Measurements from ENCODE around the gene PALD1. TPM values are rescaled to one million over a fixed set of nuclear protein-coding genes. Genes with fewer than 3 reads are reported as not detected.
A peak's percentile ranks its signal among the peaks of the same experiment; 100 is the strongest.
"Not testable (repeated sequence)": the region's sequence is repeated elsewhere in the genome, so short reads cannot be mapped to it uniquely, and the experiment has no call there.

Gene PALD1
- total RNA-seq, 1 donor from 2014 or later = 8.6 TPM

- DNase-seq = no peak
Measured at GRCh38 chr10:70571636-70572439, 93.3 kb downstream of the PALD1 start.

GRCh38 chr10:70573599-70574506 is 95.3 kb downstream of the PALD1 start:
- DNase-seq = no peak

- DNase-seq = no peak
Measured at GRCh38 chr10:70575486-70575873, 96.9 kb downstream of the PALD1 start.

DNA sequence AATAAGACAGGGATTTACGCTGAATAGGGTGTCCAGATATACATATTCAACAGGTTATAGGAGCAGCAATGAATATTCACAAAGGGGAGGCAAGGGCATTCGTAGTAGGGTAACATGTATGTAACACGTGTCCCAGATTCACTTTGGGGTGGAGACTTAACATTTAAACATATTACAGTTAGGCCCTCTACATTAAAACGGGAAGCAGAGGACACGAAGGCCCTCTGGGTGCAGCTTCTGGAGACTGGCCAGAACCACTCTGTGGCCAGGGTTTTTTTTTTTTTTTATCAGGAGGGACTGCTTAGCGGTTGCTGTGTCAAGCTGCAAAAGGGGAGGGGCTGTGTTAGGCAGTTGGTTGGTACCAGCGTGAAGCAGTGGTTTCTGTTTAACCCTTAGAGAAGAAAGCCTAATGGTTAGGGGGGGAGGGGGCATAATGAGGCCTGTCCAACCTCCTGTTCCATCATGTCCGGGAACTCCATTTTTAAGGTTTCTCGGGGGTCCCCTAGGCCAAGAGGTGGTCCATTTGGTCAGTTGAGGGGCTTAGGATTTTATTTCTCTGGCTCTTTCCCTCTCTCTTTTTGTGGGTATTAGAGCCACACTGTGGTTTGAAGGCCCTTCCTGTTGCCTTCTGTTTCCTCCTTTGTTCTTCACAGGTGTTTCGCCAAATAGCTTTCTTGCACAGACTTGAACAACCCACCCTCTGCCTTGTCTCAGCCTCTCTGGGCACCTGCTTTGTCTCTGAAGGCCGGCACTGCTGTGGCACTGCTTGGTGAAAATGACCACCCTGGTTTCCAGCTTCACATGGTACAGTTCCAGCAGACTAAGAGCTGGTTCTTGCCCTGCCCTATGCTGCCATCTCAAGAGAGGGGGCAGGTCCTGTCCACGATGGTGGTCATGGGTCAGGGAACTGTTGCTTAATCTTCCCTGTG is 97.6 kb downstream of the PALD1 start:
- DNase-seq = no peak

- DNase-seq = no peak
Measured at GRCh38 chr10:70576803-70577517, 98.4 kb downstream of the PALD1 start.

GRCh38 chr10:70578371-70578947 is 99.9 kb downstream of the PALD1 start:
- no peak for DNase-seq

DNA sequence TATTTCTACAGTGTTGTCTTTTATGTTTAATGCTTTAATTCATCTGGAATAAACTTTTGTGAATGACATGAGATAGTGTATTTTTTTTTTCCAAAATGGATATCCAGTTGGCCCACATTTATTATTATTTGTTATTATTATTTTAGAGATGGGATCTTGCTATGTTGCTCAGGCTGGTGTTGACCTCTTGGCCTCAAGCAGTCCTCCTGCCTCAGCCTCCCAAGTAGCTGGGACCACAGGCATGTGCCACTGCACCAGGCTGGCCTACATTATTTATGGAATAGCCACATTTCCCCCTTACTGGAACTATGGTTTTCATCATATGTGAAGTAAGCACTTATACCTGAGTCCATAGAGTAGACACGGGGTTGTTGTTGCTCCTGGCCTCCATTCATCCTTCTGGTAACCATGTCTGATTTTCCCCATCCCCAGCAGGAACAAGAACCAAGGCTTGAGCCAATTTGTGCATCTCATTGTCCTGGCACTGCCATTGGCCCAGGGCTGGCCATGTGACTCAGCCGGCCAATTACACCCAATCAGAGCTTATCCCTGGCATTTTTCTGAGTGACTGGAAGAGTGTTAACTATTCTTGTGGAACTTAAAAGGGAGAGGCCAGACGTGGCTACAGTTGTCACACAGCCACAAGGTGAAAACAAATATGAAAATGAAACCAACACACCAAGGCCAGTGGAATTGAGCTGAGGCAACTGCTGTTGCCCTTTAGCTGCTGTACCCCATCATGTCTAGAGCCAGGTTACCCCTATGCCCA is 100.9 kb downstream of the PALD1 start:
- no peak for DNase-seq

- DNase-seq = not testable (repeated sequence)
Measured at GRCh38 chr10:70581176-70581575, 102.6 kb downstream of the PALD1 start.

- no peak for DNase-seq
Measured at GRCh38 chr10:70582793-70583668, 104.5 kb downstream of the PALD1 start.

DNA sequence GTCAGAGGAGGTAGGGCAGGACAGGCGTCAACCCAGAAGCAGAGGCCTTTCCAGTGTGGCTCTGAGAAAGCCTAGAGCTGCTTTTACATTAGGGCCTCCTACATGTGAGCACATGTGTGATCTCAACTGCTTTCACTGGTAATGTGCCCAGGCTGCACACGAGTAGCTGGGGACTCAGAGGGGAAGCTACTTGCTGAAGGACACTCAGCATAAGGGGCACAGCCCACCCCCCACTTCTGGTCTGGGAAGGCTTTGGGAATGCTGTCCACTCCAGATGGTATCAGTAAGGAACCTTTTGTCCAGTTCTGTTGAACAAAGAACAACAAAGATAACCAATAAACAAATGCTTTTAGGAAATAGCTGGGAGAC is 105.1 kb downstream of the PALD1 start:
- DNase-seq = no peak

GRCh38 chr10:70584366-70584765 is 105.8 kb downstream of the PALD1 start:
- no peak for DNase-seq

DNA sequence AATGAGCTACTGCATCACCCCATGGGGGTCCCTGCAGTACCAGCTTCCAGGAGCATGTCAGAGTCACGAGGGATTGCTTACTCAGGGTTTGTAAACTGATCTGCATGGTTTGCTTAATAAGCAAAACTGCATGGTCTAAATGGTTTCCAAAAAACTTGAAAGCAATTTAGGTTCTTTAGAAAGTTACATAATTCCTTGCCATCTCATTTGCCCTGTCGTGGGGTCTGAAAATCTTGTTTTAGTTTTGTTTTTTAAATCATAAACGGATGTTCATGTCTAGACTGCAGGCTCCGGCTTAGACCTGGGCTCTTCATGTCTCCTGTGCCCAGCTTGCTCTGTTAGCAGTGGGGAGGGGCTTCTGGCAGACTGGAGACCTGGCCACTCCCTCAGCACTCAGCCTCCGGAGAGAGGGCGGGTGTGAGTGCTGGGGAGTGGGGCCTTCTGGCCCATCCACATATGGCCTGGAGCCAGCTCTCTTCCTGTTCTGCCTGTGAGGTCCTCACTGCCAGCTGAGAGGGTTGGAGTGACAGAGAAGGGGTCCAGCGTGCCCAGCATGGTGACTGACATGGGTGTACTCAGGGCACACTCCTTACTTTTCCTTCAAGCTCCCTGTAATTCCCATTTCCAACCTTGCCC is 106.5 kb downstream of the PALD1 start:
- peak; percentile 60 for DNase-seq

- DNase-seq = no peak
Measured at GRCh38 chr10:70585578-70586169, 107.1 kb downstream of the PALD1 start.

DNA sequence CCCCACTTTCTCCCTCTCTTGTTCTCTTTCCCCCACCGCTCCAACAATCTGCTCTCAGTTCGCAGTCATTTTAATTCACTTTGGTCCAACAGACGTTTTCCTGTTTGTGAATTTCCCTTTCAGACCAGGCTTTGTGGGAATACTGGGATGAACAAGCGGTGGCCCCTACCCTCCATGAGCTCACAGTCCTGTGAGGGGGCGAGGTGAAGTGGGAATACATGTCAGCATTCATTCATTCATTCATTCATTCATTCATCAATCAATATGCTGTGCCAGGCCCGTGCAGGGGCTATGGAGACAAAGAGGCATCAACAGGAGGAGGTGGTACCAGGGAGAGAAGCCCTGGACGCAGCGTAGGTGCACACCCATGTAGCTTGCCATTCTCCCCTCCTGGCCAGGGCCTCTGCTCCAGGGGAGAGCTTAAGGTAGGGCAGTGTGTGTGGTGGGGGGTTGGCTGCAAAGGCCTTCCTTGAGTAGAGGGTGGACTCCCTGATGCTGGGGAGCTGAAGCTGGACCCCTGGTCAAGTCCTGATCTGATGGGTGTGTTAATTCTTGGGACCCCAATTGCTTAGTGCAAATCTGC is 107.9 kb downstream of the PALD1 start:
- no peak for DNase-seq

GRCh38 chr10:70587045-70587658 is 108.6 kb downstream of the PALD1 start:
- DNase-seq = no peak

GRCh38 chr10:70588255-70588654 is 109.7 kb downstream of the PALD1 start:
- no peak for DNase-seq

DNA sequence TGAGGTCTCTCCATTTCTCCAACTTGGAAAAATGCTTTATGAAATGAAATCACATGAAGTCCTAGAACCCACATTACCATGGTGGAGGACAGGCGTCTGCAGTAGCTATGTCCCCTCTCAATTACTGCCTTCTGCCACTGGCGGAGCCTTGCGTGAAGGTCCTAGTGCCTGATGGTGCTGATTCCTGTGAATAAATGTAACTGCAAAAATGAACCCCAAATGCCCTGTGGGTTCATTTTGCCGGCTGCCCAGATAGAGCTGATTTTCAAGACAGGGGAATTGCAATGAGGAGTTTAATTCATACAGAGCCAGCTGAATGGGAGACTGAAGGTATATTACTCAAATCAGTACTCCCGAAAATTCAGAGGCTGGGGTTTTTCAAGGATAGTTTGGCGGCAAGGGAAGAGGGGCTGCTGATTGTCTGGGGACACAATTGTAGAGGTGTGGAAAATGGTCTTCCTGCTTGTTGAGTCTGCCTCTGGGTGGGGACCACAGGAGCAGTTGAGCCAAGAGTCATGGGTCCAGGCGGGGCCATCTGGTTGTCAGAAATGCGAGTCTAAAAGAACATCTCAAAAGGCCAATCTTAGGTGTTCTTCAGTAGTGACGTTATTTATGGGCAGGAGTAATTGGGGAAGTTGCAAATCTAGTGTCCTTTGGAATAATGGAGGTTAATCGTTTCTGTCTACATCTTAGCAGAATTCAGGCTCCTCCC is 110.4 kb downstream of the PALD1 start:
- no peak for DNase-seq
